LNCaP clone FGC (cell line): ENCODE data around the gene P2RY10.

Source experiments
- DNase-seq: peaks from one replicate; pipeline ENCODE4 v3.0.0-alpha.2; 2011; ENCODE audit warnings: low read depth
- H3K4me3 ChIP-seq: 2 replicates; pipeline ENCODE4 v1.5.1; 2011; ENCODE audit warnings: mild to moderate bottlenecking, low read depth, low read length, control low read depth
- TF ChIP-seq, protein P1 (sequence below): IDR thresholded peaks from 2 replicates; pipeline ENCODE4 v1.5.1; 2012; ENCODE audit warnings: mild to moderate bottlenecking; ENCODE audit not compliant: control insufficient read depth, insufficient read depth; ENCODE audit errors: extremely low read depth

Gene P2RY10

DNA sequence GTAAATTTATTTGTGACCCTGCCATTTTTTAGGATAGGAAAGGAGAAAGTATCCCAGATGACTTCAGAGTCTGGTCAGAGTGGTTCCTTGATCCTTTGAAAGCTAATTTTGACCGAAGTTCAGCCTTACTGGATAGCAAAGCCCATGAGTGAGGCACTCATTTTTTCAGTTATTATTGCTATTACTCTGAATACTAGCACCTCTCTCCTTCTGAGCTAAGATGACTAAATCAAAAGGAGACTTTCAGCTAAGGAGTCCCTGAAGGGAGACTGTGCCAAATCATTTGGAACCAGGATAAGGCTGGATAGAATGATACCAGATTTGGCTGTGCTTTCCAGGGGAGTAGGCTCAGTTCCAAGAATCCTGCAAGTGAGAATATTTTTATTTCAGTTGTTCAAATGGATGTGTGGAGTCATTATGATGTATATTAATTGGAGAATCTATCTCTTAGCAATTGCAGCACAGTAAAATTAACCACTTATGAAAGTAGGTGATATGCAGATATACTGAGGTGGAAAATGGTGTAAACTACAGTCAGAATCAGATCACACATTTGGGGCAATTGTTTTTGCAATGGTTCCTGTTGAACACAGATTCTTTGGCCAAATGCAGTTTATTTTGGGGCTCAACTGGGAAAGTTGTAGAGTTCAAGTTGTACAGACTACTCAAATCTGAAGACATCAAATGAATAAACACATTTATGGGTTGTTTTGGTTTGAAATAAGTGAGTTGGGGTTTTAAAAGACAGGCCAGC lies 1.2 kb downstream of the P2RY10 start:
- no peak for DNase-seq
- H3K4me3 ChIP-seq: no peak overlapping the region
- TF ChIP-seq, protein P1, sequence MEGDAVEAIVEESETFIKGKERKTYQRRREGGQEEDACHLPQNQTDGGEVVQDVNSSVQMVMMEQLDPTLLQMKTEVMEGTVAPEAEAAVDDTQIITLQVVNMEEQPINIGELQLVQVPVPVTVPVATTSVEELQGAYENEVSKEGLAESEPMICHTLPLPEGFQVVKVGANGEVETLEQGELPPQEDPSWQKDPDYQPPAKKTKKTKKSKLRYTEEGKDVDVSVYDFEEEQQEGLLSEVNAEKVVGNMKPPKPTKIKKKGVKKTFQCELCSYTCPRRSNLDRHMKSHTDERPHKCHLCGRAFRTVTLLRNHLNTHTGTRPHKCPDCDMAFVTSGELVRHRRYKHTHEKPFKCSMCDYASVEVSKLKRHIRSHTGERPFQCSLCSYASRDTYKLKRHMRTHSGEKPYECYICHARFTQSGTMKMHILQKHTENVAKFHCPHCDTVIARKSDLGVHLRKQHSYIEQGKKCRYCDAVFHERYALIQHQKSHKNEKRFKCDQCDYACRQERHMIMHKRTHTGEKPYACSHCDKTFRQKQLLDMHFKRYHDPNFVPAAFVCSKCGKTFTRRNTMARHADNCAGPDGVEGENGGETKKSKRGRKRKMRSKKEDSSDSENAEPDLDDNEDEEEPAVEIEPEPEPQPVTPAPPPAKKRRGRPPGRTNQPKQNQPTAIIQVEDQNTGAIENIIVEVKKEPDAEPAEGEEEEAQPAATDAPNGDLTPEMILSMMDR: no peak

DNA sequence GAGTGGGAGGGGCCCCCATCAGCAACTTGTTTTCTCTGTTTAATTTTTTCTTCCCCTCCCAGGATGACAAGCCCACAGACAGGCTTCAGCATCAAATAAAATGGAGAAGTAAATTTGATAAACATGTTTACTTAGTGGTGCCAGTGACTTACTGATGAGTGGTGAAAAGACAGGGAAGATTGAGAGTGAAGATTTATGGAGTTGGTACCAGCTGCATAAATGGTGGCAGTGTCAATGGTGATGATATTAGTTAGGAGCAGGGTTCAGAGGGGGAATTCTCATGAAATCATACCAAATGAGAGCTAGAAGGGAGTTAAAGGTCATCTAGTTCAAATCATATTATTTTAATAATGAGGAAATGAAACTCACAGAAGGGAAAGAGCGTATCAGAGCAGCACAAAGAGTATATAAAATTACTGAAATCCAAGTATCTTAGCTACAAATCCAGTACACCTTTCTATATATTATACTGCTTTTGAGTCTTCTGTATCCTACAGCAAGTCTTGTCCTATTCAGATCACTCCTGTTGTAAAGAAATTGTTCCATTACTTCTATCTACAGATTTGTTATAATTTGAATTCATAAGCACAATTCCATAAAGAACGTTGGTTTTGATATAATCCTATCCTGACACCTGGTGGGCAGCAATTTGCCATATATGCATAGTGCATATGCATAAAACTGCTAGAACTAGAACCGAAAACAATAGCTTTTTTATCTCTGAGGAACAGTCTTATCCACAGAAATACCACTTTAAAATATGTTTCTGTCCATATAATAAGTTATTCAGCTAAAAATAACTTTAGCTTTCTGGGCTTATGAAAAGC lies 5.0 kb downstream of the P2RY10 start:
- TF ChIP-seq, protein P1: no peak
- H3K4me3 ChIP-seq: no peak overlapping the region
- no peak for DNase-seq

- H3K4me3 ChIP-seq: no peak overlapping the region
- no peak for DNase-seq
- TF ChIP-seq, protein P1: no peak
Measured at GRCh38 chrX:78957049-78957767, 12.0 kb downstream of the P2RY10 start.

- DNase-seq: no peak
- H3K4me3 ChIP-seq: no peak overlapping the region
- TF ChIP-seq, protein P1: no peak
Measured at GRCh38 chrX:78957768-78958130, 12.6 kb downstream of the P2RY10 start.

GRCh38 chrX:78958419-78959116 lies 13.4 kb downstream of the P2RY10 start:
- TF ChIP-seq, protein P1: no peak
- DNase-seq: no peak
- H3K4me3 ChIP-seq: no peak overlapping the region

DNA sequence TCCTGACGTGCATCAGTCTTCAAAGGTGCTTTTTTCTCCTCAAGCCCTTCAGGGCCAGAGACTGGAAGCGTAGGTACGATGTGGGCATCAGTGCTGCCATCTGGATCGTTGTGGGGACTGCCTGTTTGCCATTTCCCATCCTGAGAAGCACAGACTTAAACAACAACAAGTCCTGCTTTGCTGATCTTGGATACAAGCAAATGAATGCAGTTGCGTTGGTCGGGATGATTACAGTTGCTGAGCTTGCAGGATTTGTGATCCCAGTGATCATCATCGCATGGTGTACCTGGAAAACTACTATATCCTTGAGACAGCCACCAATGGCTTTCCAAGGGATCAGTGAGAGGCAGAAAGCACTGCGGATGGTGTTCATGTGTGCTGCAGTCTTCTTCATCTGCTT lies 15.7 kb downstream of the P2RY10 start:
- DNase-seq: no peak
- H3K4me3 ChIP-seq: no peak overlapping the region
- TF ChIP-seq, protein P1: no peak
